ENCODE data around the gene ASMTL.

Gene ASMTL

GRCh38 chrX:1359477-1359873 is 93.2 kb downstream of the ASMTL start:
- H3K36me3 ChIP-seq (ENCODE audit: insufficient read depth, low read length), result peaks cover 21% of the 10 kb centered on the region
- H3K9me3 ChIP-seq (ENCODE audit: low read length), result no peaks in the 10 kb centered on the region
- H3K4me3 ChIP-seq (ENCODE audit: low read depth in 1 of 2, low read length in 2 of 2), result no peak overlapping the region

DNA sequence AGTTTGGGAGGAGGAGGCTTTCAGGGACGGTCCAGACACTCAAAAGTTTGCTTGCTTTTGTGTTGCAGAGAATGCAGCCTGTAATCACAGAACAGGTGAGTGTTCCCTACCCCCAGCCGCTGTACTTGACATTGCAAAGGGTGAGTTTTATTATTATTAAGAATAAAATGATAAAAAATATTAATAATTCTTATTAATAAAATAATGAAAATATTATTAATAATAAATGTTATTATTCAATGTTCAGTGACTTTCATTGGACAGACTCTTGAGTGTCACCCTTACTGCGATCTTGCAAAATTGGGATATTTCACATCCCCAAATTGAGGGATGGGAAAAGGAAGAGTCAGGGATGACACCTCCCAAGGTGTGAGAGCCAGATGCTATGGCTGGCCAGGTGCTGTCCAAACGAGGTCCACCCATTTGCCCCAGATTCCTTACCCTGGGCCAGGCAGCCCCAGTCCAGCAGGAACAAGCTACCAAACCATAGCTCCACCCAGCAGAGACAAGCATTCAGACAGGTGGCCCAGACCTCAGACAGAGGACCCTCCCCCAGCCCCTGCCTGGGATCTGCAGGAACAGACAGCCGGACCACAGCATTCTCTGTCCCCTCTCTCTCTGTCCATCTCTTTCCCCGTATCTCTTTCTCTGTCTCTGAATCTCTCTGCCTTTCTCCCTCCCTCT is 93.8 kb downstream of the ASMTL start:
- Histone ChIP-seq H3K9me3 (ENCODE audit: low read length) (no peaks in the 10 kb centered on the region), H3K4me3 (ENCODE audit: low read depth in 1 of 2, low read length in 2 of 2) (no peak overlapping the region), H3K4me1 (ENCODE audit: insufficient read depth, low read length) (no peaks in the 10 kb centered on the region), H3K27me3 (ENCODE audit: control insufficient read depth in 1 of 2, insufficient read depth in 2 of 2, low read length in 2 of 2) (no peaks in the 10 kb centered on the region), H3K27ac (ENCODE audit: low read depth, low read length) (no peak overlapping the region), H3K36me3 (ENCODE audit: insufficient read depth, low read length) (peaks cover 21% of the 10 kb centered on the region), H3K9ac (ENCODE audit: low read length) (no peak overlapping the region)

More at GRCh38 chrX:1359477-1359873, 93.2 kb downstream of the ASMTL start:
- Histone ChIP-seq H3K27ac (ENCODE audit: low read depth, low read length) (no peak overlapping the region), H3K4me1 (ENCODE audit: insufficient read depth, low read length) (no peaks in the 10 kb centered on the region), H3K9ac (ENCODE audit: low read length) (no peak overlapping the region), H3K27me3 (ENCODE audit: control insufficient read depth in 1 of 2, insufficient read depth in 2 of 2, low read length in 2 of 2) (no peaks in the 10 kb centered on the region)

- Histone ChIP-seq H3K27me3 (ENCODE audit: control insufficient read depth in 1 of 2, insufficient read depth in 2 of 2, low read length in 2 of 2) (no peaks in the 10 kb centered on the region), H3K27ac (ENCODE audit: low read depth, low read length) (no peak overlapping the region), H3K9ac (ENCODE audit: low read length) (no peak overlapping the region), H3K4me3 (ENCODE audit: low read depth in 1 of 2, low read length in 2 of 2) (no peak overlapping the region), H3K36me3 (ENCODE audit: insufficient read depth, low read length) (peaks cover 21% of the 10 kb centered on the region), H3K9me3 (ENCODE audit: low read length) (no peaks in the 10 kb centered on the region), H3K4me1 (ENCODE audit: insufficient read depth, low read length) (no peaks in the 10 kb centered on the region)
Observed at GRCh38 chrX:1357993-1358392, 94.7 kb downstream of the ASMTL start.

DNA sequence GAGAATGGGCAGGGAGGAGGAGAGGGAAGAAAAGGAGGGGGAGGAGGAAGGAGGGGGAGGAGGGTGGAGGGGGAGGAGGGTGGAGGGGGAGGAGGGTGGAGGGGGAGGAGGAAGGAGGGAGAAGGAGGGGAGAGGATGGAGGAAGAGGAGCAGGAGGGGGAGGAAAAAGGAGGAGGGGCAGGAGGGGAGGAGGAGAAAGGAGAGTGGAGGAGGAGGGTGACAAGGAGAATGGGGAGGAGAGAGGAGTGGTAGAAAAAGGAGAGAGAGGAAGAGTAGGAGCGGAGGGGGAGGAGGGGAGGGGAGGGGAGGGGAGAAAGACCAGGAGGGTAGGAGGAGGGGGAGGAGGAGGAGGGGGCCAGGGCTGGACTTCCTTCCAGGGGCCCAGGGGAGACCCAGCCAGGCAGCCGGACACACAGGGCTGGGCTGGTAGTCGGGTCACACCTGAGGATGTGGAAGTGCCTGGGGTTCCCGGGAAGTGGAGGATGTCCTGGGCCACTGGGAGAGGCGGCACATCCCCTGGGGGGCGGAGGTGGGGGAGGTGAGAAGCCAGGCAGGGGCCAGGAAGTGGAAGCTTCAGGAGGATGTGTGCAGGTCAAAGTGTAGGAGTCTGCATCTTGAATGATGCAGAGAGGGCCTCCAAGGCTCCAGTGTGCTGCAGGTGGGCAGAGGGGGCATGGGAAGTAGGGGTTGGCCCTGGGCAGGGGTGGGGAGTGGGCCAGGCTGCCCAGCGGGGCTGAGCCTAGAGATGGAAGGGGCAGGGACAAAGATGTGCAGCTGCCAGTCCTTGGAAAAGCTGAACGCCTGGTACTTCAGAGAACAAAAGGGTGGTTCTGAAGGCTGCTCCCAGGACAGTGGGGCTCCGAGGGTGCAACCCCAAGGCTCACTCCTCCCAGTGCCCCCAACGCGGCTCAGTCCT is 97.3 kb downstream of the ASMTL start:
- no peaks in the 10 kb centered on the region for H3K4me1 ChIP-seq (ENCODE audit: insufficient read depth, low read length)
- no peak overlapping the region for H3K27ac ChIP-seq (ENCODE audit: low read depth, low read length)
- H3K27me3 ChIP-seq (ENCODE audit: control insufficient read depth in 1 of 2, insufficient read depth in 2 of 2, low read length in 2 of 2), result no peaks in the 10 kb centered on the region

GRCh38 chrX:1354036-1355019 is 98.4 kb downstream of the ASMTL start:
- H3K27me3 ChIP-seq (ENCODE audit: control insufficient read depth in 1 of 2, insufficient read depth in 2 of 2, low read length in 2 of 2), result no peaks in the 10 kb centered on the region
- no peaks in the 10 kb centered on the region for H3K4me1 ChIP-seq (ENCODE audit: insufficient read depth, low read length)
- no peak overlapping the region for H3K4me3 ChIP-seq (ENCODE audit: low read depth in 1 of 2, low read length in 2 of 2)
- peaks cover 4% of the 10 kb centered on the region for H3K36me3 ChIP-seq (ENCODE audit: insufficient read depth, low read length)
- no peak overlapping the region for H3K27ac ChIP-seq (ENCODE audit: low read depth, low read length)
- no peak overlapping the region for H3K9ac ChIP-seq (ENCODE audit: low read length)
- no peaks in the 10 kb centered on the region for H3K9me3 ChIP-seq (ENCODE audit: low read length)

More for the DNA sequence above, 97.3 kb downstream of the ASMTL start:
- no peaks in the 10 kb centered on the region for H3K9me3 ChIP-seq (ENCODE audit: low read length)
- no peak overlapping the region for H3K9ac ChIP-seq (ENCODE audit: low read length)
- H3K36me3 ChIP-seq (ENCODE audit: insufficient read depth, low read length), result peaks cover 4% of the 10 kb centered on the region
- no peak overlapping the region for H3K4me3 ChIP-seq (ENCODE audit: low read depth in 1 of 2, low read length in 2 of 2)
